MM.1S (cell line): ENCODE measurements around the gene PI4KA.

Source experiments
- DNase-seq: peaks from one replicate; pipeline ENCODE4 v3.0.0-alpha.2; 2015
- H2AFZ ChIP-seq: fragments of 300-600 bp; sonication (generic); 2 replicates; pipeline ENCODE4 v1.6.0; 2016; ENCODE audit warnings: antibody characterized with exemption, low read length
- H3F3A ChIP-seq: fragments of 300-600 bp; sonication (generic); 2 replicates; pipeline ENCODE4 v1.6.1; 2016; ENCODE audit warnings: mild to moderate bottlenecking, antibody characterized with exemption, low read length, moderate library complexity, mixed read lengths; ENCODE audit not compliant: insufficient read depth
- H3K27ac ChIP-seq: fragments of 300-600 bp; sonication (generic); 2 replicates; pipeline ENCODE4 v1.5.1; 2016; ENCODE audit warnings: mild to moderate bottlenecking, low read length
- H3K27me3 ChIP-seq: fragments of 300-600 bp; sonication (generic); replicated peaks from 2 replicates; pipeline ENCODE4 v1.6.0; 2016; ENCODE audit warnings: low read length; ENCODE audit not compliant: insufficient read depth
- H3K36me3 ChIP-seq: fragments of 300-600 bp; sonication (generic); replicated peaks from 2 replicates; pipeline ENCODE4 v1.6.1; 2016; ENCODE audit warnings: mild to moderate bottlenecking, low read length, mixed read lengths; ENCODE audit not compliant: insufficient read depth
- H3K4me1 ChIP-seq: fragments of 300-600 bp; sonication (generic); 2 replicates; pipeline ENCODE4 v1.6.1; 2016; ENCODE audit warnings: low read length, mixed read lengths
- H3K4me2 ChIP-seq: fragments of 300-600 bp; sonication (generic); 2 replicates; pipeline ENCODE4 v1.6.0; 2016; ENCODE audit warnings: low read depth, low read length
- H3K4me3 ChIP-seq: fragments of 300-600 bp; sonication (generic); 2 replicates; pipeline ENCODE4 v1.5.1; 2016; ENCODE audit warnings: low read length, mixed read lengths
- H3K79me2 ChIP-seq: fragments of 300-600 bp; sonication (generic); 2 replicates; pipeline ENCODE4 v1.6.1; 2016; ENCODE audit warnings: mixed run types, low read length, mixed read lengths
- H3K9ac ChIP-seq: fragments of 300-600 bp; sonication (generic); 2 replicates; pipeline ENCODE4 v1.6.1; 2016; ENCODE audit warnings: low read length, mixed read lengths
- H3K9me2 ChIP-seq: fragments of 300-600 bp; sonication (generic); replicated peaks from 2 replicates; pipeline ENCODE4 v1.6.1; 2016; ENCODE audit warnings: mild to moderate bottlenecking, low read length, mixed read lengths; ENCODE audit not compliant: insufficient read depth
- H3K9me3 ChIP-seq: fragments of 300-600 bp; sonication (generic); replicated peaks from 2 replicates; pipeline ENCODE4 v1.6.1; 2016; ENCODE audit warnings: mild to moderate bottlenecking, low read length, mixed read lengths; ENCODE audit not compliant: insufficient read depth
- H4K20me1 ChIP-seq: fragments of 300-600 bp; sonication (generic); 2 replicates; pipeline ENCODE4 v1.6.1; 2016; ENCODE audit warnings: mild to moderate bottlenecking, low read length, moderate library complexity, mixed read lengths; ENCODE audit not compliant: insufficient read depth
- EZH2 ChIP-seq: fragments of 300-600 bp; sonication (generic); optimal IDR thresholded peaks from 2 replicates; pipeline ENCODE3; 2017; ENCODE audit warnings: low read depth, mild to moderate bottlenecking, antibody characterized with exemption, low read length, mixed read lengths
- EZH2phosphoT487 ChIP-seq: fragments of 300-600 bp; sonication (generic); IDR thresholded peaks from 2 replicates; pipeline ENCODE4 v1.6.1; 2018; ENCODE audit warnings: antibody characterized with exemption, low read length
- TF ChIP-seq, protein P1 (sequence below): fragments of 300-600 bp; sonication (generic); IDR thresholded peaks from 2 replicates; pipeline ENCODE4 v1.5.1; 2016; ENCODE audit warnings: antibody characterized with exemption, low read length, mixed read lengths

Gene PI4KA

DNA sequence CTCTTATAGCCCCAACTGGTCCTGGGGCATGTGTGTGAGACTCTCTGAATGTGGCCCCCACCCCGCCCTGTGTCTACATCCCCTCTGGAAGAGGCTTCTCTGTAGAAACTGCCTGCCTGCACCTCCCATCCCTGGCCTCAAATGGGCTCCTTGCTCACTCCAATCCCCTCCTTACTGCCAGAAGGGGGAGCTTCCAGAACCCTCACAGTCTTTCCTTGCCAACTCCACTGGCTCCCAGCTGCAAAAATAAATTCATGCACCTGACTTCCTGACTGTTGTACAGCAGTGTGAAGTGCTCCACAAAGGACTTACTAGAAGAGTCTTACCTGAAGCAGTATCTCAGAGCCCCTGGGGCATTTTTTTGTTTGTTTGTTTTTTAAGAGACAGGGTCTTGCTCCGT lies 99.9 kb downstream of the PI4KA start:
- no peaks in the 10 kb centered on the region for H3F3A ChIP-seq
- H3K4me1 ChIP-seq = no peaks in the 10 kb centered on the region
- H3K27ac ChIP-seq = no peak overlapping the region
- DNase-seq = no peak
- no peak overlapping the region for H3K9ac ChIP-seq
- H3K9me3 ChIP-seq = no peaks in the 10 kb centered on the region
- no peaks in the 10 kb centered on the region for H3K27me3 ChIP-seq
- H4K20me1 ChIP-seq = no peaks in the 10 kb centered on the region
- H3K4me2 ChIP-seq = no peak overlapping the region
- TF ChIP-seq, protein P1, sequence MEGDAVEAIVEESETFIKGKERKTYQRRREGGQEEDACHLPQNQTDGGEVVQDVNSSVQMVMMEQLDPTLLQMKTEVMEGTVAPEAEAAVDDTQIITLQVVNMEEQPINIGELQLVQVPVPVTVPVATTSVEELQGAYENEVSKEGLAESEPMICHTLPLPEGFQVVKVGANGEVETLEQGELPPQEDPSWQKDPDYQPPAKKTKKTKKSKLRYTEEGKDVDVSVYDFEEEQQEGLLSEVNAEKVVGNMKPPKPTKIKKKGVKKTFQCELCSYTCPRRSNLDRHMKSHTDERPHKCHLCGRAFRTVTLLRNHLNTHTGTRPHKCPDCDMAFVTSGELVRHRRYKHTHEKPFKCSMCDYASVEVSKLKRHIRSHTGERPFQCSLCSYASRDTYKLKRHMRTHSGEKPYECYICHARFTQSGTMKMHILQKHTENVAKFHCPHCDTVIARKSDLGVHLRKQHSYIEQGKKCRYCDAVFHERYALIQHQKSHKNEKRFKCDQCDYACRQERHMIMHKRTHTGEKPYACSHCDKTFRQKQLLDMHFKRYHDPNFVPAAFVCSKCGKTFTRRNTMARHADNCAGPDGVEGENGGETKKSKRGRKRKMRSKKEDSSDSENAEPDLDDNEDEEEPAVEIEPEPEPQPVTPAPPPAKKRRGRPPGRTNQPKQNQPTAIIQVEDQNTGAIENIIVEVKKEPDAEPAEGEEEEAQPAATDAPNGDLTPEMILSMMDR = no peak
- no peak for TF ChIP-seq EZH2
- TF ChIP-seq EZH2phosphoT487 = no peak
- H2AFZ ChIP-seq = no peak overlapping the region
- no peaks in the 10 kb centered on the region for H3K9me2 ChIP-seq
- H3K4me3 ChIP-seq = no peak overlapping the region
- H3K79me2 ChIP-seq = no peaks in the 10 kb centered on the region
- peaks cover 4% of the 10 kb centered on the region; the same call in 1 of the 2 replicates for H3K36me3 ChIP-seq

DNA sequence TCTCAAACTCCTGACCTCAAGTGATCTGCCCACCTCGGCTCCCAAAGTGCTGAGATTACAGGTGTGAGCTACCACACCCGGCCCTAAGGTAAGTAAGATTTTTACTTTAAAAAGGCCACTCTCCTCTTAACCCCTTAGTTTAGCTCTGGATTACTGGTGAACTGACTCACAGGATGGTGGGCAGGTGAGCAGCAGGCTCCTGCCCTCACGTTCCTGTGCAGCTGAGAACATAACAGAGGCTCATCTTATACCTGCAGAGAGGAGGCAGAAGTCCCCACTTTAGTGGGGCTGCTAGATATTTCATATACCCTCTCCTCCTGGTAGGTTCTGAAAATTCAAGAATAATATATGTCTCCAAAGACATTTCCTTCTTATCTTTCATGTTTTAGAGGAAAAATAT lies 101.8 kb downstream of the PI4KA start:
- Histone ChIP-seq H3F3A (no peaks in the 10 kb centered on the region), H3K9ac (no peak overlapping the region), H3K9me3 (no peaks in the 10 kb centered on the region), H3K4me3 (no peak overlapping the region), H3K36me3 (peaks cover 4% of the 10 kb centered on the region; the same call in 1 of the 2 replicates), H3K4me2 (no peak overlapping the region), H3K27me3 (no peaks in the 10 kb centered on the region), H3K27ac (no peak overlapping the region), H3K4me1 (no peaks in the 10 kb centered on the region), H4K20me1 (no peaks in the 10 kb centered on the region), H3K79me2 (no peaks in the 10 kb centered on the region), H2AFZ (no peak overlapping the region), H3K9me2 (no peaks in the 10 kb centered on the region)
- no peak for DNase-seq
- TF ChIP-seq EZH2phosphoT487 (no peak), EZH2 (no peak)
- TF ChIP-seq, protein P1 = no peak

DNA sequence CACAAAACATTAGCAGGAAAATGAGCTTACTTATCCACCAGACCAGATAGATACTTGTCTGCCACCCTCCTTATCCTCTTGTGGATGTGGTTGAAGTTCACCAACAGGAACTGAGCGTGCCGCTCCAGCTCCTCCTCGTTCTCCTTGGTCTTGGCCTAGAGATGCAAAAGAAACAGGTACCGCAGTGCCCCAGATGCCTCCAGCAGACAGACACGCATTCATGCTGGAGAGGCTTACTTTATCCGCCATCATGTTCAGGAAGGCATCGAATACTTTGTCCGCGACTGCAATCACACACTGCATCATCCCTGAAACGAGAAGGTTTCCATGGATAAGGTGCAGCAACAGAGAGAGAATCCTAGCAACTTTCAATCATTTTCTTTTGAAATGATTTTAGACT lies 105.7 kb downstream of the PI4KA start:
- no peak overlapping the region for H3K9ac ChIP-seq
- no peaks in the 10 kb centered on the region for H3K36me3 ChIP-seq
- H3K4me3 ChIP-seq = no peak overlapping the region
- no peaks in the 10 kb centered on the region for H3K79me2 ChIP-seq
- H3F3A ChIP-seq = no peaks in the 10 kb centered on the region; the same call in 1 of the 2 replicates
- H3K27me3 ChIP-seq = no peaks in the 10 kb centered on the region
- no peak for TF ChIP-seq EZH2
- TF ChIP-seq, protein P1 = no peak
- TF ChIP-seq EZH2phosphoT487 = no peak
- no peaks in the 10 kb centered on the region for H4K20me1 ChIP-seq
- H3K4me2 ChIP-seq = no peak overlapping the region
- H3K4me1 ChIP-seq = no peaks in the 10 kb centered on the region
- no peaks in the 10 kb centered on the region for H3K9me2 ChIP-seq
- H2AFZ ChIP-seq = no peak overlapping the region
- no peak for DNase-seq
- no peak overlapping the region for H3K27ac ChIP-seq
- H3K9me3 ChIP-seq = no peaks in the 10 kb centered on the region
